GM19240 (cell line): Measurements from ENCODE around the gene RNF145.
"Not testable (repeated sequence)": the region's sequence is repeated elsewhere in the genome, so short reads cannot be mapped to it uniquely, and the experiment has no call there.

ENCODE experiments used
- DNase-seq: peaks from one replicate; pipeline ENCODE4 v3.0.0; 2011; ENCODE audit warnings: low spot score; ENCODE audit not compliant: insufficient read length

Gene RNF145

DNA sequence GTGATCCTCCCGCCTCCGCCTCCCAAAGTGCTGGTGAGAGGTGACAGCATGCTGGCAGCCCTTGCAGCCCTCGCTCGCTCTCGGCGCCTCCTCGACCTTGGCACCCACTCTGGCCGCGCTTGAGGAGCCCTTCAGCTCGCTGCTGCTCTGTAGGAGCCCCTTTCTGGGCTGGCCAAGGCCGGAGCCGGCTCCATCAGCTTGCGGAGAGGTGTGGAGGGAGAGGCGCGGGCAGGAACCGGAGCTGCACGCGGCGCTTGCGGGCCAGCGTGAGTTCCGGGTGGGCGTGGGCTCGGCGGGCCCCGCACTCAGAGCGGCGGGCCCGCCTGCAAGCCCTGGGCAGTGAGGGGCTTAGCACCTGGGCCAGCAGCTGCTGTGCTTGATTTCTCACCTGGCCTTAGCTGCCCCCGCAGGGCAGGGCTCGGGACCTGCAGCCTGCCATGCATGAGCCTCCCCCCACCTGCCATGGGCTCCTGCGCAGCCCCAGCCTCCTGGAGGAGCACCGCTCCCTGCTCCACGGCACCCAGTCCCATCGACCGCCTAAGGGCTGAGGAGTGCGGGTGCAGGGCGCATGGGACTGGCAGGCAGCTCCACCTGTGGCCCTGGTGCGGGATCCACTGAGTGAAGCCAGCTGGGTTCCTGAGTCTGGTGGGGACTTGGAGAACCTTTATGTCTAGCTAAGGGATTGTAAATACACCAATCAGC is 90.2 kb downstream of the RNF145 start:
- DNase-seq = not testable (repeated sequence)

DNA sequence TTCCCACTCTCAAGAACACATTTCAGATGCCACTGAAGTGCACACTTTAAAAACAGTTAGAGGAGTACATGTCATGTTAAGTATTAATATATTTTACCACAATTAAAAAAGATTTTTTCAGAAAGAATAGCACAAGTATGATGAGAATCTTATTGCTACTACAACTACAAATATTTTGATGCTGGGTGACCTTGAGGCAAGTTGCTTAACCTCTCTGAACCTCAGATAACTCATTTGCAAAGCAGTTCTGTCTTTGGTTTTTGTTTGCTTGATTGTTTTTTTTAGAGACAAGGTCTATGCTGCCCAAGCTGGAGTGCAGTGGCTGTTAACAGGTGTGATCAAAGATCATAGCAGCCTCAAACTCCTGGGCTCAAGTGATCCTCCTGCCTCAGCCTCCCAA is 95.9 kb downstream of the RNF145 start:
- DNase-seq = no peak

DNA sequence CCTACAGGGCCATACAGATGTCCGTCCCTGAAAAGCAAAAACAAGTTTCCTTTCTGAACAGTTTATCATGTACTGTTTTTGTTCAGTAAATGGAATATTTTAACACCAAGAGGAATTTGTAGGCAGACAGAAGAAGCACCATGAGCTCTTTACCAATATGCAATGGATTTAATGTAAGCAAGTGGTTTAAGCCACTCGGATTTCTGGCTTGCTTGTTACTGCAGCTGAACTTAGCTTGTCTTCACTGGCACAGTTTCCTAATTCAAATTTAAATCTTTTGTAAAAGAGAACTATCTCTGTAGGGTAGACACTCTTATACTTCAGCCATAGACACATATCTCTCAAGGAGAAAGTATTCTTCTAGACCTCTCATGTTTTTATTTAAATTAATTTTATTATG is 96.9 kb downstream of the RNF145 start:
- DNase-seq = no peak
